HCT116 (cell line): ENCODE results near the gene TLK2. TPM values are rescaled to one million over a fixed set of nuclear protein-coding genes. Genes with fewer than 3 reads are reported as not detected.

Source experiments
- ATAC-seq: fragments of 200-7000 bp; cut with Tn5 transposase; 2 replicates; pipeline ENCODE4 v1.9.1; 2020; ENCODE audit warnings: mild to moderate bottlenecking, moderate library complexity
- BruUV-seq: library from RNA; stranded (reverse); fragments of 400-500 nt; replicated peaks from 2 replicates; lab custom pipeline; 2021; lab: Mats Ljungman, UMichigan
- CTCF ChIA-PET: fragments of 300-600 bp; sonication (Branson Sonifier 250); formaldehyde crosslinking; loops from one replicate; lab custom pipeline; 2021; ENCODE audit warnings: antibody characterized with exemption; lab: Charles Lee
- POLR2A ChIA-PET: fragments of 300-600, 350-600 bp; sonication (Branson Sonifier 250); formaldehyde crosslinking; loops from one replicate; lab custom pipeline; 2021; ENCODE audit warnings: antibody characterized with exemption; lab: Charles Lee
- RAD21 ChIA-PET, 2 experiments: fragments of 300-600 bp; sonication (Branson Sonifier 250); formaldehyde crosslinking; loops; one replicate each; lab custom pipeline; 2023; ENCODE audit warnings: low total read pairs in 2 of 2; ENCODE audit not compliant: uncharacterized antibody in 2 of 2, unreplicated experiment in 2 of 2, low non-redundant PET in 1 of 2; lab: Charles Lee
- DNase-seq: peaks from one replicate; pipeline ENCODE4 v3.0.0-alpha.2; 2010; ENCODE audit warnings: low read depth, low spot score
- H2AFZ ChIP-seq: fragments of 200-600 bp; shearing (Covaris generic), sonication (generic); 2 replicates; pipeline ENCODE4 v1.6.1; 2017; ENCODE audit warnings: low read depth, mixed run types, mixed read lengths, antibody characterized with exemption, low read length; ENCODE audit not compliant: poor library complexity, severe bottlenecking
- H3K27ac ChIP-seq: 2 replicates; pipeline ENCODE4 v1.5.1; 2012; ENCODE audit warnings: low read depth, low read length
- H3K27me3 ChIP-seq: fragments of 200-600 bp; sonication (generic); 2 replicates; pipeline ENCODE4 v1.6.1; 2016; ENCODE audit warnings: mixed run types, low read length, mixed read lengths; ENCODE audit not compliant: insufficient read depth
- H3K36me3 ChIP-seq, 2 experiments: fragments of 200-500 bp in 1 of 2; fragments of 200-600 bp in 1 of 2; sonication (Bioruptor generic) in 1 of 2; sonication (generic) in 1 of 2; 2 replicates each; pipeline versions ENCODE4 v1.5.1 to v1.6.1; 2014 to 2016; ENCODE audit warnings: low read length in 2 of 2, inconsistent platforms in 1 of 2, mixed read lengths in 1 of 2, mixed run types in 1 of 2; ENCODE audit not compliant: insufficient read depth in 2 of 2, control insufficient read depth in 1 of 2
- H3K4me1 ChIP-seq, 2 experiments: fragments of 200-600 bp in 1 of 2; sonication (generic) in 1 of 2; 2 replicates each; pipeline versions ENCODE4 v1.5.1 to v1.6.1; 2012 to 2017; ENCODE audit warnings: low read length in 2 of 2, inconsistent platforms in 1 of 2, mild to moderate bottlenecking in 1 of 2, mixed read lengths in 1 of 2, mixed run types in 1 of 2, moderate library complexity in 1 of 2; ENCODE audit not compliant: insufficient read depth in 2 of 2, control insufficient read depth in 1 of 2
- H3K4me2 ChIP-seq: fragments of 200-600 bp; sonication (generic); 2 replicates; pipeline ENCODE4 v1.6.1; 2017; ENCODE audit warnings: mixed run types, low read length, mixed read lengths
- H3K4me3 ChIP-seq, 2 experiments: fragments of 200-600 bp in 1 of 2; sonication (generic) in 1 of 2; replicated peaks in 1 of 2; 2 replicates each; pipeline ENCODE4 v1.5.1; 2011 to 2016; ENCODE audit warnings: low read length in 2 of 2, control low read depth in 1 of 2, low read depth in 1 of 2, mild to moderate bottlenecking in 1 of 2, mixed read lengths in 1 of 2, mixed run types in 1 of 2
- H3K79me2 ChIP-seq: fragments of 200-600 bp; sonication (generic); 2 replicates; pipeline ENCODE4 v1.6.1; 2017; ENCODE audit warnings: mild to moderate bottlenecking, mixed run types, low read length, moderate library complexity, mixed read lengths; ENCODE audit not compliant: insufficient read depth
- H3K9ac ChIP-seq: fragments of 200-600 bp; sonication (generic); 2 replicates; pipeline ENCODE4 v1.6.1; 2016; ENCODE audit warnings: low read length, mixed read lengths
- H3K9me2 ChIP-seq: fragments of 200-600 bp; sonication (generic), shearing (Covaris generic); 2 replicates; pipeline ENCODE4 v1.6.1; 2017; ENCODE audit warnings: mixed run types, mild to moderate bottlenecking, moderate library complexity; ENCODE audit not compliant: insufficient read depth
- H3K9me3 ChIP-seq, 2 experiments: fragments of 200-500 bp in 1 of 2; fragments of 200-600 bp in 1 of 2; sonication (Bioruptor generic) in 1 of 2; sonication (generic) in 1 of 2; 2 replicates each; pipeline ENCODE4 v1.6.1; 2014 to 2017; ENCODE audit warnings: low read length in 2 of 2, mixed read lengths in 2 of 2, inconsistent platforms in 1 of 2, low read depth in 1 of 2, mild to moderate bottlenecking in 1 of 2, mixed run types in 1 of 2, moderate library complexity in 1 of 2; ENCODE audit not compliant: control insufficient read depth in 1 of 2, insufficient read depth in 1 of 2
- H4K20me1 ChIP-seq: fragments of 200-600 bp; sonication (generic), shearing (Covaris generic); 2 replicates; pipeline ENCODE4 v1.6.1; 2017; ENCODE audit warnings: mixed run types, mild to moderate bottlenecking, moderate library complexity; ENCODE audit not compliant: insufficient read depth
- CBX3 ChIP-seq: IDR thresholded peaks from 2 replicates; pipeline ENCODE4 v1.6.1; 2012; ENCODE audit warnings: low read depth
- JUND ChIP-seq: IDR thresholded peaks from 2 replicates; pipeline ENCODE4 v1.6.1; 2012
- REST ChIP-seq: IDR thresholded peaks from 2 replicates; pipeline ENCODE4 v1.6.1; 2012; ENCODE audit warnings: low read depth
- SIN3A ChIP-seq: IDR thresholded peaks from 2 replicates; pipeline ENCODE4 v1.6.1; 2012; ENCODE audit warnings: low read depth
- SP1 ChIP-seq: IDR thresholded peaks from 2 replicates; pipeline ENCODE4 v1.6.1; 2012; ENCODE audit warnings: low read depth
- TCF7L2 ChIP-seq: IDR thresholded peaks from 2 replicates; pipeline ENCODE4 v1.7.0; 2011; ENCODE audit warnings: borderline replicate concordance, inconsistent platforms; ENCODE audit not compliant: insufficient read depth, insufficient read length; ENCODE audit errors: extremely low read depth
- ZFX ChIP-seq: fragments of 450-650 bp; IDR thresholded peaks from 2 replicates; pipeline ENCODE4 v1.6.1; 2017
- intact Hi-C: fragments of 100-400 bp; cut with micrococcal nuclease; formaldehyde crosslinking; loops from 2 replicates; pipeline ENCODE4 v1.10.0; 2022
- total RNA-seq: library from RNA; stranded (reverse); gene quantifications from one replicate; pipeline ENCODE4 v1.2.1, GENCODE V29; 2021; ENCODE audit not compliant: unreplicated experiment

TLK2 gene
- total RNA-seq, 1 experiment from 2014 or later: 56.6 TPM

DNA sequence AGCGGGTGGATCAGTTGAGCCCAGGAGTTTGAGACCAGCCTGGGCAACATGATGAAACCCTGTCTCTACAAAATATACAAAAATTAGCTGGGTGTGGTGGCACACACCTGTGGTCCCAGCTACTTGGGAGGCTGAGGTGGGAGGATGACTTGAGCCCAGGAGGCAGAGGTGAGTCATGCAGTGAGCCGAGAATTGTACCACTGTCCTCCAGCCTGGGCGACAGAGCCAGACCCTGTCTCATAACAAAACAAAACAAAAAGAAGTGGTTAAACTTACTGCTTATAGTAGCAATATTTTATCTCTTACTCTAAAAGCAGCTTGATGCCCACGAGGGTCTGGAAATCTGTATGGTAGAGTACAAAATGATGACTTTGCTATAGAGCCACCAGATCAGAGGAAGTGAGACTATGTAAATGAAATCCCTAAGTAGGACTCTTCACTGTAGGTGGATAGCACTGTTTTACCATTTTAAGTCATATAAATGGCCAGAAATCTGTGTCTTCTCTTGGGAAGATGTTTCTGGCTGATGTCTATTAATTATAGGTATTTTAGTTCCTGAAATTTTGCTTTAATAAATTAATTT is 88.5 kb downstream of the TLK2 start (continued):
- TF ChIP-seq REST (no peak), SIN3A (no peak)

DNA sequence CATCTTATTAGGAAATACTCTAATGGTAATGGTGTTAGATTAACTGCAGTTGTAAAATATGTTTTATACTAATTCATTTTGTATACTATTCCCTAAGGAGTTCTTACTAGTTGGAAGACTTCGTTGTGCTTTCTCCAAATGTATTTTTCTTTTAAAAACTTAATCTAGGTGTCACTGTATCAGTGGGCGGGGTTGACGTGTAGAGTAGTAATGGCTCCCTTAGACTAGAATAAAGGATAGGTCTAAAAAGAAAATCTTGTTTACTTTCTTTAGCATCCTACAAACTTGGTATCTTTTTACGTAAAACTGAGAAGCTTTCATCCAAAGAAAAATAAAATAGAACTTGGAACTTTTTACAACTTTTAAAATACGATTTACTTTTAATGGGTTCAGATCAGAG is 93.9 kb downstream of the TLK2 start:
- CTCF ChIA-PET: no interaction called here
- POLR2A ChIA-PET: no interaction called here
- RAD21 ChIA-PET: no interaction called here

More for the DNA sequence above, 93.9 kb downstream of the TLK2 start:
- Histone ChIP-seq H3K9me3 (no peaks in the 10 kb centered on the region), H3K27me3 (no peaks in the 10 kb centered on the region), H3K4me2 (no peak overlapping the region), H3K4me3 (no peak overlapping the region), H3K27ac (no peak overlapping the region), H3K9me2 (no peaks in the 10 kb centered on the region), H2AFZ (no peak overlapping the region), H4K20me1 (no peaks in the 10 kb centered on the region), H3K9ac (no peak overlapping the region), H3K36me3 (peaks cover 0 to 24% of the 10 kb centered on the region in 2 experiments; a peak in 3 of 4 replicates), H3K79me2 (no peaks in the 10 kb centered on the region), H3K4me1 (no peaks in the 10 kb centered on the region)
- intact Hi-C loops: no loop called here
- no TSS peak for BruUV-seq
- DNase-seq (no peak), ATAC-seq (no peak)
- TF ChIP-seq SP1 (no peak), TCF7L2 (no peak), ZFX (no peak), JUND (no peak), CBX3 (no peak)
